Measurements from ENCODE around the gene ABCF2. TPM values are rescaled to one million over a fixed set of nuclear protein-coding genes. Genes with fewer than 3 reads are reported as not detected.
A peak's percentile ranks its signal among the peaks of the same experiment; 100 is the strongest.

ABCF2 gene
- total RNA-seq, 1 donor from 2014 or later, result 26.3 TPM

- ATAC-seq, result peak; percentile 77
- peaks cover 64% of the 10 kb centered on the region for H3K27me3 ChIP-seq
- intact Hi-C loops (cut with DNase I), result no loop called here
These were observed 58.8 kb downstream of the ABCF2 start for GRCh38 chr7:151168003-151168786.

GRCh38 chr7:151167197-151167961, 59.6 kb downstream of the ABCF2 start, which contains the start of gene GBX1:
TSS of gene GBX1 (minus strand) at chr7:151167694. CDS start at chr7:151167548, 146 bp downstream.
- H3K4me3 ChIP-seq, result peak within 1 kb of the TSS; percentile 47
- intact Hi-C loops (cut with DNase I), result no loop called here
- peak; percentile 56 for ATAC-seq

More at GRCh38 chr7:151168003-151168786, 58.8 kb downstream of the ABCF2 start:
- Histone ChIP-seq H3K4me3 (peak overlapping the region; percentile 47), H3K4me1 (peaks cover 8% of the 10 kb centered on the region), H3K9me3 (no peaks in the 10 kb centered on the region), H3K27ac (no peak overlapping the region), H3K36me3 (no peaks in the 10 kb centered on the region)
- TF ChIP-seq CTCF (IDR thresholded peaks at IDR 0.05), result peak; percentile 72
- DNase-seq, result peak; percentile 70

GRCh38 chr7:151166629-151167196, 60.3 kb downstream of the ABCF2 start:
- intact Hi-C loops (cut with DNase I), result no loop called here
- ATAC-seq, result no peak
- H3K4me3 ChIP-seq, result peak overlapping the region; percentile 47

More at GRCh38 chr7:151167197-151167961, 59.6 kb downstream of the ABCF2 start, which contains the start of gene GBX1:
- Histone ChIP-seq H3K36me3 (no peaks in the 10 kb centered on the region), H3K9me3 (no peaks in the 10 kb centered on the region), H3K4me1 (peaks cover 8% of the 10 kb centered on the region), H3K27ac (no peak within 1 kb of the TSS), H3K27me3 (peaks cover 64% of the 10 kb centered on the region)
- DNase-seq, result peak; percentile 66
- no peak for TF ChIP-seq CTCF (IDR thresholded peaks at IDR 0.05)

More at GRCh38 chr7:151166629-151167196, 60.3 kb downstream of the ABCF2 start:
- Histone ChIP-seq H3K27me3 (peaks cover 66% of the 10 kb centered on the region), H3K36me3 (no peaks in the 10 kb centered on the region), H3K27ac (no peak overlapping the region), H3K9me3 (no peaks in the 10 kb centered on the region), H3K4me1 (peaks cover 8% of the 10 kb centered on the region)
- DNase-seq, result peak; percentile 60
- TF ChIP-seq CTCF (IDR thresholded peaks at IDR 0.05), result no peak

Other genes with a start within 250 kb of the ABCF2 start
- 3.6 TPM for gene KCNH2, start 248.9 kb downstream of the ABCF2 start, total RNA-seq
- gene NOS3, start 236.2 kb downstream of the ABCF2 start, total RNA-seq, result 42.9 TPM
- gene ATG9B, start 202.7 kb downstream of the ABCF2 start, total RNA-seq, result 0.17 TPM
- gene ABCB8, start 198.8 kb downstream of the ABCF2 start, total RNA-seq, result 40.6 TPM
- gene ASIC3, start 178.7 kb downstream of the ABCF2 start, total RNA-seq, result 2.6 TPM
- gene CDK5, start 169.3 kb downstream of the ABCF2 start, total RNA-seq, result 10.4 TPM
- 178 TPM for gene SLC4A2, start 167.6 kb downstream of the ABCF2 start, total RNA-seq
- 54.2 TPM for gene FASTK, start 146.4 kb downstream of the ABCF2 start, total RNA-seq
- gene TMUB1, start 143.7 kb downstream of the ABCF2 start, total RNA-seq, result 36.3 TPM
- gene AGAP3, start 140.7 kb downstream of the ABCF2 start, total RNA-seq, result 152 TPM
- not detected for gene GBX1, start 59.5 kb downstream of the ABCF2 start, total RNA-seq
- gene ASB10, start 40.0 kb downstream of the ABCF2 start, total RNA-seq, result not detected
- gene H2BK1, start 16.7 kb downstream of the ABCF2 start, total RNA-seq, result not detected
- 37.2 TPM for gene CHPF2, start 5.3 kb upstream of the ABCF2 start, total RNA-seq
- 61.5 TPM for gene SMARCD3, start 21.5 kb upstream of the ABCF2 start, total RNA-seq
- 55.2 TPM for gene NUB1, start 114.6 kb upstream of the ABCF2 start, total RNA-seq
- 1.3 TPM for gene WDR86, start 182.8 kb upstream of the ABCF2 start, total RNA-seq
- gene CRYGN, start 212.9 kb upstream of the ABCF2 start, total RNA-seq, result not detected